Sigmoid colon (tissue), 7 donors: ENCODE measurements around the gene ERP44. TPM values are rescaled to one million over a fixed set of nuclear protein-coding genes. Genes with fewer than 3 reads are reported as not detected.

Experiments used
- DNase-seq: peaks from one replicate; pipeline ENCODE4 v3.0.0-alpha.2; 2019
- H3K27ac ChIP-seq, 4 donors: fragments of 200-600 bp; sonication (generic); one replicate each; pipeline ENCODE4 v1.5.1; 2016 to 2019; ENCODE audit warnings: mild to moderate bottlenecking in 1 of 4
- H3K27me3 ChIP-seq, 3 donors: fragments of 200-600 bp; sonication (generic); one replicate each; pipeline ENCODE4 v1.5.1; 2019; ENCODE audit warnings: mild to moderate bottlenecking in 1 of 3
- H3K36me3 ChIP-seq, 4 donors: fragments of 200-600 bp; sonication (generic); one replicate each; pipeline ENCODE4 v1.5.1; 2016 to 2019
- H3K4me1 ChIP-seq, 4 donors: fragments of 200-600 bp; sonication (generic); one replicate each; pipeline ENCODE4 v1.5.1; 2017 to 2019
- H3K4me3 ChIP-seq, 4 donors: fragments of 200-600 bp; sonication (generic); one replicate each; pipeline ENCODE4 v1.5.1; 2017 to 2019; ENCODE audit warnings: mild to moderate bottlenecking in 2 of 4, moderate library complexity in 1 of 4
- H3K9me3 ChIP-seq, 4 donors: fragments of 200-600 bp in 3 of 4; sonication (generic) in 3 of 4; one replicate each; pipeline versions ENCODE4 v1.5.1 to v1.6.1; 2013 to 2019
- CTCF ChIP-seq, 4 experiments: fragments of 450-650 bp in 3 of 4; fragments of 200-600 bp in 1 of 4; IDR thresholded peaks; one replicate each; pipeline ENCODE4 v1.5.1; 2016 to 2019; ENCODE audit warnings: antibody characterized with exemption in 4 of 4, mild to moderate bottlenecking in 3 of 4, moderate library complexity in 2 of 4
- EP300 ChIP-seq, 4 donors: sonication (generic); formaldehyde crosslinking; IDR thresholded peaks; one replicate each; pipeline ENCODE4 v1.6.1; 2017; ENCODE audit warnings: antibody characterized with exemption in 4 of 4
- POLR2A ChIP-seq, 2 donors: fragments of 450-650 bp; IDR thresholded peaks; one replicate each; pipeline ENCODE4 v1.6.1; 2016; ENCODE audit warnings: antibody characterized with exemption in 2 of 2, mild to moderate bottlenecking in 2 of 2, moderate library complexity in 2 of 2
- POLR2AphosphoS5 ChIP-seq, 4 donors: sonication (generic); formaldehyde crosslinking; IDR thresholded peaks; one replicate each; pipeline ENCODE4 v1.6.1; 2017; ENCODE audit warnings: antibody characterized with exemption in 4 of 4
- WGBS, 2 donors: extraction: QIAGEN DNeasy Blood & Tissue Kit; methylation state at CpG; one replicate each; pipeline ENCODE4 v1.1.7; 2013; 5-methylcytosine and 5-hydroxymethylcytosine counted together
- intact Hi-C: fragments of 100-400 bp; cut with DNase I; formaldehyde crosslinking; loops from one replicate; pipeline ENCODE4 v1.15.1; 2023
- polyA plus RNA-seq, 3 donors: library from polyadenylated mRNA; stranded (reverse); fragments of 200-250 nt; gene quantifications; one replicate each; pipeline ENCODE4 v1.2.3, GENCODE V29; 2013
- small RNA-seq, 3 donors: library from RNA; depleted of rRNA; stranded (forward); fragments of <200 nt; gene quantifications; one replicate each; pipeline ENCODE3, GENCODE V24; 2016
- total RNA-seq, 4 donors: library from RNA; depleted of rRNA; stranded (reverse); fragments of >200 nt; gene quantifications; one replicate each; pipeline ENCODE4 v1.1.0, GENCODE V29; 2016
- donor health status: healthy with polysubstance abuse.
- donor health status: Bipolar disorder and iron deficiency.
- donor health status: healthy.

ERP44 gene
- total and polyA plus RNA-seq, 7 donors: 6.6 to 22.1 (median 11.9) TPM

GRCh38 chr9:99947395-99947794 is 151.4 kb downstream of the ERP44 start:
- DNase-seq: no peak
- Histone ChIP-seq H3K4me1 (no peaks in the 10 kb centered on the region), H3K27ac (no peak overlapping the region), H3K9me3 (no peaks in the 10 kb centered on the region), H3K4me3 (no peak overlapping the region), H3K27me3 (no peaks in the 10 kb centered on the region), H3K36me3 (peaks cover 0 to 11% (median 2%) of the 10 kb centered on the region in 4 donors)
- TF ChIP-seq POLR2A (IDR thresholded peaks at IDR 0.05) (no peak), POLR2AphosphoS5 (IDR thresholded peaks at IDR 0.05) (no peak), EP300 (IDR thresholded peaks at IDR 0.05) (no peak), CTCF (IDR thresholded peaks at IDR 0.05) (no peak)
- WGBS, 2 donors: 77 to 82% methylated on average over 3 of the region's 3 CpGs
- intact Hi-C loops: loop anchor here (5.0 kb wide), 1 partner anchor 70 kb away; no protein-coding TSS in a partner anchor

- Histone ChIP-seq H3K4me1 (no peaks in the 10 kb centered on the region), H3K9me3 (no peaks in the 10 kb centered on the region), H3K27ac (no peak overlapping the region), H3K27me3 (no peaks in the 10 kb centered on the region), H3K4me3 (no peak overlapping the region), H3K36me3 (no peaks in the 10 kb centered on the region)
- intact Hi-C loops: no loop called here
- TF ChIP-seq EP300 (IDR thresholded peaks at IDR 0.05) (no peak), POLR2AphosphoS5 (IDR thresholded peaks at IDR 0.05) (no peak), CTCF (IDR thresholded peaks at IDR 0.05) (no peak), POLR2A (IDR thresholded peaks at IDR 0.05) (no peak)
- WGBS, 2 donors: 97% methylated on average over 4 of the region's 4 CpGs
- DNase-seq: no peak
These were observed 161.7 kb downstream of the ERP44 start for GRCh38 chr9:99936947-99937587.

DNA sequence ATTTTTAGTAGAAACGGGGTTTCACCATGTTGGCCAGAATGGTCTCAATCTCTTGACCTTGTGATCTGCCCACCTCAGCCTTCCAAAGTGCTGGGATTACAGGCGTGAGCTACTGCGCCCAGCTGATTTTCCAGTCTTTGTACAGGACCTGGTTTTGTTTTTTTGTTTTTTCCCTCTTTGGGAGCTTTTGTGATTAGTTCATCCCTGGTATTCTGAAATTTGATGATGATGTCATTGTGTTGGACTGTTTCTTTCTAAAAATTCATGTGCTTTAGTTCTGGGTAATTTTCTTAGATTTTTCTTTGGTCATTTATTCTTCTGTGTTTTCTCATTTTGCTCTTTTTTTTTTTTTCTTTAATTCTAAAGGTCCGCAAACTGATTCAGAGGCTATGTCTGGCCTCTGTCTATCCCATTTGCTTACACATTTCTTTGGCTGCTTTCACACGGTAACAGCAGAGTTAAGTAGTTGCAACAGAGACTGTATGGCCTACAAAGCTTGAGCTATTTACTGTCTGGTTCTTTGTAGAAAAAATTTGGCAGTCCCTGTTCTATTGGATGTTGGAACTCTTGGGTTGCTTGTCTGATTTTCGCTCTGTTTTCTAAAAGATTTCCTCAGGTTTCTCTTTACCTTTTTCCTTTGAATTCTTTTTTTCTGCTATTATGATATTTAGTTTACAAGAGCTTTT is 167.5 kb downstream of the ERP44 start:
- H3K9me3 ChIP-seq: peaks cover 0 to under 1% (median 0%) of the 10 kb centered on the region in 4 donors
- intact Hi-C loops: no loop called here
- WGBS, 2 donors: 96 to 97% methylated on average over 6 of the region's 6 CpGs
- no peaks in the 10 kb centered on the region for H3K4me1 ChIP-seq
- H3K27ac ChIP-seq: no peak overlapping the region
- no peak overlapping the region for H3K4me3 ChIP-seq
- H3K27me3 ChIP-seq: no peaks in the 10 kb centered on the region
- peaks cover 0 to 27% (median 3%) of the 10 kb centered on the region in 4 donors for H3K36me3 ChIP-seq
- TF ChIP-seq CTCF (IDR thresholded peaks at IDR 0.05) (no peak), POLR2AphosphoS5 (IDR thresholded peaks at IDR 0.05) (no peak), EP300 (IDR thresholded peaks at IDR 0.05) (no peak), POLR2A (IDR thresholded peaks at IDR 0.05) (no peak)
- DNase-seq: no peak

DNA sequence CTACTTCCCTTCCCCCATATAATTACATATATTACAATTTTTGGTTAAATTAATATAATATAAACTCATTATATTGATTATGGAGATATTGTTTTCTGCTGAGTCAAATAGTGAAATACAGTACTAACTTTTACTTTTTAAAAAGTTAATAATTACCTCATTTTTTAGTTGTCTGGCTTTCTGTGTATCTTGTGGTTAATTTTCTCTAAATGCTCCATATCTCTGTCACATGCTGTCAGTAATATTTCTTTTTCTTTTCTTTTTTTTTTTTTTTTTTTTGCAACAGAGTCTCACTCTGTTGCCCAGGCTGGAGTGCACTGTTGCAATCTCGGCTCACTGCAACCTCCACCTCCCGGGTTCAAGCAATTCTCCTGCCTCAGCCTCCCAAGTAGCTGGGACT is 169.1 kb downstream of the ERP44 start:
- Histone ChIP-seq H3K4me1 (no peaks in the 10 kb centered on the region), H3K36me3 (peaks cover 0 to 30% (median 3%) of the 10 kb centered on the region in 4 donors), H3K27ac (no peak overlapping the region), H3K27me3 (no peaks in the 10 kb centered on the region), H3K9me3 (peaks cover 0 to 7% (median 4%) of the 10 kb centered on the region in 4 donors), H3K4me3 (no peak overlapping the region)
- no peak for DNase-seq
- TF ChIP-seq POLR2AphosphoS5 (IDR thresholded peaks at IDR 0.05): no peak
- TF ChIP-seq CTCF (IDR thresholded peaks at IDR 0.05): no peak
- TF ChIP-seq POLR2A (IDR thresholded peaks at IDR 0.05): no peak
- no peak for TF ChIP-seq EP300 (IDR thresholded peaks at IDR 0.05)
- intact Hi-C loops: no loop called here
- WGBS, 2 donors: 92 to 96% methylated on average over 2 of the region's 2 CpGs

Small RNA genes lying within 50 kb of the gene (small RNA-seq; reads per million reads assigned to genes)
- 0 reads per million in 3 donors for gene RN7SL75P

Other genes with a start within 250 kb of the ERP44 start
- gene STX17, start 192.3 kb downstream of the ERP44 start, total RNA-seq: 10 to 100 TPM; 33.4 to 63.7 (median 39.6) TPM
- 10 to 100 TPM; 10.8 to 12.6 (median 11.3) TPM for gene STX17, start 192.3 kb downstream of the ERP44 start, polyA plus RNA-seq
- 10 to 100 TPM; 27.4 to 41.3 (median 29.3) TPM for gene INVS, start 243 bp upstream of the ERP44 start, total RNA-seq
- 1 to 10 TPM; 1.2 to 6.4 (median 6.0) TPM for gene INVS, start 243 bp upstream of the ERP44 start, polyA plus RNA-seq